MM.1S (cell line): ENCODE results near the gene ODR4.
"Not testable (repeated sequence)": the region's sequence is repeated elsewhere in the genome, so short reads cannot be mapped to it uniquely, and the experiment has no call there.

ENCODE experiments used
- DNase-seq: peaks from one replicate; pipeline ENCODE4 v3.0.0-alpha.2; 2015
- H2AFZ ChIP-seq: fragments of 300-600 bp; sonication (generic); 2 replicates; pipeline ENCODE4 v1.6.0; 2016; ENCODE audit warnings: antibody characterized with exemption, low read length
- H3F3A ChIP-seq: fragments of 300-600 bp; sonication (generic); 2 replicates; pipeline ENCODE4 v1.6.1; 2016; ENCODE audit warnings: mild to moderate bottlenecking, antibody characterized with exemption, low read length, moderate library complexity, mixed read lengths; ENCODE audit not compliant: insufficient read depth
- H3K27ac ChIP-seq: fragments of 300-600 bp; sonication (generic); 2 replicates; pipeline ENCODE4 v1.5.1; 2016; ENCODE audit warnings: mild to moderate bottlenecking, low read length
- H3K27me3 ChIP-seq: fragments of 300-600 bp; sonication (generic); replicated peaks from 2 replicates; pipeline ENCODE4 v1.6.0; 2016; ENCODE audit warnings: low read length; ENCODE audit not compliant: insufficient read depth
- H3K36me3 ChIP-seq: fragments of 300-600 bp; sonication (generic); replicated peaks from 2 replicates; pipeline ENCODE4 v1.6.1; 2016; ENCODE audit warnings: mild to moderate bottlenecking, low read length, mixed read lengths; ENCODE audit not compliant: insufficient read depth
- H3K4me1 ChIP-seq: fragments of 300-600 bp; sonication (generic); 2 replicates; pipeline ENCODE4 v1.6.1; 2016; ENCODE audit warnings: low read length, mixed read lengths
- H3K4me2 ChIP-seq: fragments of 300-600 bp; sonication (generic); 2 replicates; pipeline ENCODE4 v1.6.0; 2016; ENCODE audit warnings: low read depth, low read length
- H3K4me3 ChIP-seq: fragments of 300-600 bp; sonication (generic); 2 replicates; pipeline ENCODE4 v1.5.1; 2016; ENCODE audit warnings: low read length, mixed read lengths
- H3K79me2 ChIP-seq: fragments of 300-600 bp; sonication (generic); 2 replicates; pipeline ENCODE4 v1.6.1; 2016; ENCODE audit warnings: mixed run types, low read length, mixed read lengths
- H3K9ac ChIP-seq: fragments of 300-600 bp; sonication (generic); 2 replicates; pipeline ENCODE4 v1.6.1; 2016; ENCODE audit warnings: low read length, mixed read lengths
- H3K9me2 ChIP-seq: fragments of 300-600 bp; sonication (generic); replicated peaks from 2 replicates; pipeline ENCODE4 v1.6.1; 2016; ENCODE audit warnings: mild to moderate bottlenecking, low read length, mixed read lengths; ENCODE audit not compliant: insufficient read depth
- H3K9me3 ChIP-seq: fragments of 300-600 bp; sonication (generic); replicated peaks from 2 replicates; pipeline ENCODE4 v1.6.1; 2016; ENCODE audit warnings: mild to moderate bottlenecking, low read length, mixed read lengths; ENCODE audit not compliant: insufficient read depth
- H4K20me1 ChIP-seq: fragments of 300-600 bp; sonication (generic); 2 replicates; pipeline ENCODE4 v1.6.1; 2016; ENCODE audit warnings: mild to moderate bottlenecking, low read length, moderate library complexity, mixed read lengths; ENCODE audit not compliant: insufficient read depth
- EZH2 ChIP-seq: fragments of 300-600 bp; sonication (generic); optimal IDR thresholded peaks from 2 replicates; pipeline ENCODE3; 2017; ENCODE audit warnings: low read depth, mild to moderate bottlenecking, antibody characterized with exemption, low read length, mixed read lengths
- EZH2phosphoT487 ChIP-seq: fragments of 300-600 bp; sonication (generic); IDR thresholded peaks from 2 replicates; pipeline ENCODE4 v1.6.1; 2018; ENCODE audit warnings: antibody characterized with exemption, low read length
- TF ChIP-seq, protein P1 (sequence below): fragments of 300-600 bp; sonication (generic); IDR thresholded peaks from 2 replicates; pipeline ENCODE4 v1.5.1; 2016; ENCODE audit warnings: antibody characterized with exemption, low read length, mixed read lengths

The ODR4 gene

DNA sequence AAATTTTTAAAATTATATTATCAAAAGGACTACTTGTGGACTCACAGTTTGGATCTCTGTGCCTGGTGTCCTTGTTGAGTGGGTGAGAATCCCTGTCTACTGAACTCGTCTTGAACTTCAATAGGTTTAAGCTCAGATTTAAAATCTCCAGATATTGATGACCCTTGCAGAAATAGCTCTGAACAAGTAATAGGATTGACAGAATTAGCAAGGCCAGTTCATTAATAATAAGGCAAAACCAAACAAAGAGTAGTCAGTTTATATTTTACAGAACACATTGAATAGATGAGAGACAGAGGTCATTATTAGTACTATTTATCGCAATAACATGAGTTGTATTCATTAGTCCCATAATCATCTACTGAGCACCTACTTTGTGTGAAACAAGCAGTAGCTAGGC is 85.4 kb downstream of the ODR4 start, which contains the start of gene PDC:
PDC (minus strand) TSS at position 101 of the 400 bp plus-strand sequence. CDS start 11,655 bp downstream, outside the sequence.
- no peaks in the 10 kb centered on the region for H3K9me2 ChIP-seq
- H3K79me2 ChIP-seq, result no peaks in the 10 kb centered on the region
- H3K27me3 ChIP-seq, result no peaks in the 10 kb centered on the region
- 0 out of 2 replicates have a peak, but pooled peaks cover 4% of the 10 kb centered on the region for H3F3A ChIP-seq
- H3K4me2 ChIP-seq, result no peak within 1 kb of the TSS
- no peak within 1 kb of the TSS for H3K9ac ChIP-seq
- no peaks in the 10 kb centered on the region for H4K20me1 ChIP-seq
- peaks cover 3% of the 10 kb centered on the region; the same call in 1 of the 2 replicates for H3K4me1 ChIP-seq
- no peaks in the 10 kb centered on the region for H3K9me3 ChIP-seq
- H2AFZ ChIP-seq, result no peak within 1 kb of the TSS
- H3K27ac ChIP-seq, result no peak within 1 kb of the TSS
- H3K36me3 ChIP-seq, result no peaks in the 10 kb centered on the region
- TF ChIP-seq, protein P1, sequence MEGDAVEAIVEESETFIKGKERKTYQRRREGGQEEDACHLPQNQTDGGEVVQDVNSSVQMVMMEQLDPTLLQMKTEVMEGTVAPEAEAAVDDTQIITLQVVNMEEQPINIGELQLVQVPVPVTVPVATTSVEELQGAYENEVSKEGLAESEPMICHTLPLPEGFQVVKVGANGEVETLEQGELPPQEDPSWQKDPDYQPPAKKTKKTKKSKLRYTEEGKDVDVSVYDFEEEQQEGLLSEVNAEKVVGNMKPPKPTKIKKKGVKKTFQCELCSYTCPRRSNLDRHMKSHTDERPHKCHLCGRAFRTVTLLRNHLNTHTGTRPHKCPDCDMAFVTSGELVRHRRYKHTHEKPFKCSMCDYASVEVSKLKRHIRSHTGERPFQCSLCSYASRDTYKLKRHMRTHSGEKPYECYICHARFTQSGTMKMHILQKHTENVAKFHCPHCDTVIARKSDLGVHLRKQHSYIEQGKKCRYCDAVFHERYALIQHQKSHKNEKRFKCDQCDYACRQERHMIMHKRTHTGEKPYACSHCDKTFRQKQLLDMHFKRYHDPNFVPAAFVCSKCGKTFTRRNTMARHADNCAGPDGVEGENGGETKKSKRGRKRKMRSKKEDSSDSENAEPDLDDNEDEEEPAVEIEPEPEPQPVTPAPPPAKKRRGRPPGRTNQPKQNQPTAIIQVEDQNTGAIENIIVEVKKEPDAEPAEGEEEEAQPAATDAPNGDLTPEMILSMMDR, result no peak
- TF ChIP-seq EZH2 (no peak), EZH2phosphoT487 (no peak)
- no peak for DNase-seq
- no peak within 1 kb of the TSS for H3K4me3 ChIP-seq

DNA sequence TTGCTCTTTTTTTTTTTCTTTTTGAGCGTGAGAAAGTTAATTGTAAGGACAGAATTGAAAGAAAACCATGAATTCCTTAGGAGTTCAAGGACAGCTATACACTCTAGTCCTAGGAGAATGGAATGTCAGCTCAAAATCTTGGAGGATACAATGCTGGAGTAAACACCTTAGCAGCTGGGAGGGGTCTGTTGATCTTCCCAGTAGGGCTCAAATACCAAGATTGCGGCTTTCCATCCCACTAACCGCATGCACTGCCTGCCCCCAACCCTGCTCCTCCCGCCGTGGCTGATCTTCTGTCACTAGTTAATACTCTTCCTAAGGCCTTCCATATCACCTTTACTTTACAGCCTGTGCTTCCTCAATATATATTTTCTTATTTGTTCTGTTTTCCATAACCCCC is 87.9 kb downstream of the ODR4 start:
- Histone ChIP-seq H3K9me2 (no peaks in the 10 kb centered on the region), H3K9ac (no peak overlapping the region)

DNA sequence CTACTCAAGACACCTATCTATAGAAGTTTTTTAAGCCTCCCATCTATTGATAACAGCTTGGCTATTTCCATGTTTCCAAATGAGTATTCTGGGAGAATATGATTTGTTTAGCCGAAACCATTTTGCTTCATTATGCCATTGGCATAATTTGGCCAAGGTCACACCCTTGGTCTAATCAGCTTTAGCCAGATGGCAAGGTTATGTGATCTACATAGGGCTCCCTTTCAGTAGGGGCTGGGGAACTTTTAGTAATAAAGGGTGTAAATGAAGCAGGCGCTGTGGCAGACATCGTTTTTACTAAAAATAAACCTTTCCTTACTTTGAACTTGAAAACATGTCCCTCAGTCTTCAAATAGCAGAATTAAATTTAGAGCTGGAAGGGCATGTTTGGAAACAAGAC is 88.3 kb downstream of the ODR4 start:
- Histone ChIP-seq H3K9ac (no peak overlapping the region), H3K9me3 (no peaks in the 10 kb centered on the region), H3K4me3 (no peak overlapping the region), H3K27ac (no peak overlapping the region), H4K20me1 (no peaks in the 10 kb centered on the region), H3K4me1 (0 out of 2 replicates have a peak, but pooled peaks cover 3% of the 10 kb centered on the region), H3K9me2 (no peaks in the 10 kb centered on the region), H3K27me3 (no peaks in the 10 kb centered on the region), H3K79me2 (no peaks in the 10 kb centered on the region), H3F3A (0 out of 2 replicates have a peak, but pooled peaks cover 4% of the 10 kb centered on the region), H3K36me3 (no peaks in the 10 kb centered on the region), H2AFZ (no peak overlapping the region), H3K4me2 (no peak overlapping the region)
- no peak for TF ChIP-seq EZH2
- no peak for TF ChIP-seq EZH2phosphoT487
- TF ChIP-seq, protein P1, result no peak
- DNase-seq, result no peak

More for the DNA sequence above, 87.9 kb downstream of the ODR4 start:
- H3K4me1 ChIP-seq, result 0 out of 2 replicates have a peak, but pooled peaks cover 3% of the 10 kb centered on the region
- no peaks in the 10 kb centered on the region for H3K9me3 ChIP-seq
- no peaks in the 10 kb centered on the region for H3K36me3 ChIP-seq
- no peak overlapping the region for H2AFZ ChIP-seq
- no peak overlapping the region for H3K4me2 ChIP-seq
- no peaks in the 10 kb centered on the region for H4K20me1 ChIP-seq
- H3K4me3 ChIP-seq, result no peak overlapping the region
- no peak for TF ChIP-seq EZH2
- TF ChIP-seq, protein P1, result no peak
- no peak for TF ChIP-seq EZH2phosphoT487
- no peaks in the 10 kb centered on the region for H3K27me3 ChIP-seq
- 0 out of 2 replicates have a peak, but pooled peaks cover 4% of the 10 kb centered on the region for H3F3A ChIP-seq
- no peak for DNase-seq
- H3K79me2 ChIP-seq, result no peaks in the 10 kb centered on the region
- no peak overlapping the region for H3K27ac ChIP-seq

DNA sequence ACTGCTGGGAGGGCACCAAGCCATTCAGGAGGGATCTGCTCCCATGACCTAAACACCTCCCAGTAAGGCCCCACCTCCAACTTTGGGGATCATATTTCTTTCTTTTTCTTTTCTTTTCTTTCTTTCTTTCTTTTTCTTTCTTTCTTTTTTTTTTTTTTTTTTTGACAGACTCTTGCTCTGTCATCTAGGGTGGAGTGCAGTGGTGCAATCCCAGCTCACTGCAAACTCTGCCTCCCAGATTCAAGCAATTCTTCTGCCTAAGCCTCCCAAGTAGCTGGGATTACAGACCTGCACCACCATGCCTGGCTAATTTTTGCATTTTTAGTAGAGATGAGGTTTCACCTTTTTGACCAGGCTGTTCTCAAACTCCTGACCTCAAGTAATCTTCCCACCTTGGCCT is 89.9 kb downstream of the ODR4 start:
- H3K36me3 ChIP-seq, H3K27me3 ChIP-seq, H3K9me3 ChIP-seq, H4K20me1 ChIP-seq, H3K9ac ChIP-seq, H2AFZ ChIP-seq, H3K79me2 ChIP-seq, H3K4me2 ChIP-seq, H3K4me1 ChIP-seq, H3K27ac ChIP-seq, DNase-seq, H3K4me3 ChIP-seq, H3F3A ChIP-seq, H3K9me2 ChIP-seq: not testable (repeated sequence)
